Measurements from ENCODE around the gene SPPL3.

- TF ChIP-seq CTCF (IDR thresholded peaks at IDR 0.05), result no peak
- TF ChIP-seq POLR2AphosphoS5 (IDR thresholded peaks at IDR 0.05; ENCODE audit: low read depth, low read length), result no peak
- no peak for TF ChIP-seq SIN3A (IDR thresholded peaks at IDR 0.05; ENCODE audit: borderline replicate concordance, insufficient read depth, low read depth, low read length)
These were observed 183.7 kb downstream of the SPPL3 start for GRCh38 chr12:120720234-120720986.
